Measurements from ENCODE around the gene STK17A.
A peak's percentile ranks its signal among the peaks of the same experiment; 100 is the strongest.

Gene STK17A

DNA sequence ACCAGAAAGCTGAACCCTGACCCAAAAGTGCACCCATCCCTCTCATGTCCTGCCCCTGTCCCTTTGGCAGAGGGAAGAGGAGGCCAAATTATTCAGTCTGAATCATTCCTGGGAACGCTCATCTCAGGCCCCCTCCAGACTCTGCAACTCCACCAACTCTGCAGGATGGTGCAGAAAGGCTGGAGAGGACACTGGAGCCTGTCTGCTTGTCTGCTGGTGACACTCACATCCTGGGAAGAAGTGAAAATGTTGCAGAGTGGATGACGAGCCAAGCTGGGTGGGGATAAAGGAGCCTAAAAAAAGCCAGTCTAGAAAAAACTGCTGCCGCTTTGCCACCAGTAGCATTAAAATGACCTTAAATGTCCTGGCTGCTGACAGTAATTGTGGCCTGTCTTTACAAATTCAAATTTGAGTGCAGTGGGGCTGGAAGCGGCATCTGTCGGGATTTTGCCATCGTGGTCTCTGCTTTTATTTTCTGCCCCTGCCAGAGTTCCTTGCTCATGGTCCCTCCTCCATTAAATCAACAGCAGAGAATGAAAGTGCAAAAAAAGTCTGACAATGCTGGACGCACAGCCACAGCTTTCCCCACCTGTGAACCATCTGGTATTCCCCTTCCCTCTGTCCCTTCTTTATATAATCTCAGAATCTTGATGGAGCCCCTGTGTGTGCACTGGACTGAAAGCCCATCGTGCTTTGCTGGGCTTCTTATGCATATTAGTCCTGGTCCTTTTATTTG, 63.9 kb downstream of the STK17A start:
- in situ Hi-C loops (cut with HindIII; ENCODE audit: low pct_ligation_motif_present, low pct_unique_long_range_greater_than_20kb, low sequenced_read_pairs): no loop called here
- no peak for DNase-seq

GRCh38 chr7:43647339-43647672, 64.4 kb downstream of the STK17A start:
- no peak for DNase-seq
- in situ Hi-C loops (cut with HindIII; ENCODE audit: low pct_ligation_motif_present, low pct_unique_long_range_greater_than_20kb, low sequenced_read_pairs): no loop called here

- in situ Hi-C loops (cut with HindIII; ENCODE audit: low pct_ligation_motif_present, low pct_unique_long_range_greater_than_20kb, low sequenced_read_pairs): no loop called here
- peak; percentile 93 for DNase-seq
Observed at GRCh38 chr7:43647673-43648472, 65.0 kb downstream of the STK17A start.

DNA sequence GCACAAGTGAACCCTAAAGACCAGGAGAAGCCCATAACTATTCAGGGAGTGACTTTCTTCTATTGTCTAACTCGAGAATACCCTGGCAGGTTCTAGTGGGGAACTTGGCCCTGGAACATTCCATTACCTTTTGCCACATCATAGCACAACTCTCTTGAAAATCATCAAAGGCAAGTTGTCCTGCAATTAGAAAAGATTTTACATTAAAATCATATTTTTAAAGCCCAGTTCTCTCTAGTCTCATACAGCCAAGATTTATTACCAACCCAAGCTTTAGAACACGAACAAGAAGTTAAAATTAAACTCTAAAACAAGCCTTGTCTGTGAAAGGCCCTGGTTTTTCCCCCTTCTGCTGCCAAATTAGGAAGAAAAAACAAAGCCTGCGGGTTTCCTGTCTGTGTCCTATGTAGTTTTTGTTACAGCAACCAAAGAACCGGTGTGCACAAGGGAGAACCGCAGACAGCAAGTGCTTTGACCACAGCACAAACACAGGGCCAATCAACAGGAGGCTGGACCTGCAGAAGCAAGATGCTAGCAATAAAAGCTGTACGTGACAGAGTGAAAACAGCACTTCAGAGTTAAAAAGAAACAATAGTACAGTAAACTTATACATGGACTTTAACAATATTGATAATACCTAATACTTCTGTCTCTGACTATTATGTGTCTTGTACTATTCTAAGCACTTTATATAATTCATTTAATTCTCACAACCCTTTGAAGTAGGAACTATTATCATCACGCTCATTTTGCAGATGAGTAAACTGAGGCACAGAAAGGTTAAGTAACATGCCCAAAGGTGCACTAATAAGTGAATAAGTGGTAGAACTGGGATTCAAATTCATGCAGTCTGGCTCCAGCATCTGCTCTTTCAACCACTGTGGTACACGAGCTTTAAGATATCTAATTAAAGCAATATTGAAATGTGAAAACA, 65.8 kb downstream of the STK17A start:
- in situ Hi-C loops (cut with HindIII; ENCODE audit: low pct_ligation_motif_present, low pct_unique_long_range_greater_than_20kb, low sequenced_read_pairs): no loop called here
- DNase-seq: peak; percentile 44

- in situ Hi-C loops (cut with HindIII; ENCODE audit: low pct_ligation_motif_present, low pct_unique_long_range_greater_than_20kb, low sequenced_read_pairs): no loop called here
- peak; percentile 35 for DNase-seq
Observed at GRCh38 chr7:43649755-43650274, 66.9 kb downstream of the STK17A start.

DNA sequence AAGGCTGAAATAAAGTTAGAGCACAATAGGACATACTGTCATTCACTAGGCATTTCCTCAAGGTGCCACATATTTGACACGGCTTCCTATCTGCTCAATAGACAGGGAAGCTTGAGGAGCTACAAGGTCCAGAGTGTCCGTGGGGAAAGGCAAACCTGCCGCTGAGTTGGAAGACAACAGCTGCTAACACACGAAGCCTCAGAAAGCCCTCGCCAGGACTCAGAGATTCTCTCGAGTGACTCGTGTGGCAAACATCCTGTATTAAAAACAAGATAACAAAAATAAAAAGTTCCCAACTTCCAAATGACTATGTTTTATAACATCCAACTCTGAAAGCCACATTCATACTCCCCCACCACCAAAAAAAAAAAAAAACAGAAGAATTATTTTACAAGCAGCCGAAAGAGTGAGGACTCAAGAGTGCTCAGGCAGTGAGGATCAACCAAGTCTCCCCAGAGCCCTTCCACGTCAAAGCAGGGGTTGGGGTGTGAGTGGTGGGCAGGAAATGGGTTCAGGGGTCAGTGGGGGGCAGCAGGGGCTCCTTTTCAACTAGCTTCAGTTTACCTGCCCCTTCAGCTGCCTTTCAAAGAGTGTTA, 67.6 kb downstream of the STK17A start:
- in situ Hi-C loops (cut with HindIII; ENCODE audit: low pct_ligation_motif_present, low pct_unique_long_range_greater_than_20kb, low sequenced_read_pairs): no loop called here
- DNase-seq: peak; percentile 59

- DNase-seq: no peak
- in situ Hi-C loops (cut with HindIII; ENCODE audit: low pct_ligation_motif_present, low pct_unique_long_range_greater_than_20kb, low sequenced_read_pairs): no loop called here
Observed at GRCh38 chr7:43652364-43652763, 69.5 kb downstream of the STK17A start.

DNA sequence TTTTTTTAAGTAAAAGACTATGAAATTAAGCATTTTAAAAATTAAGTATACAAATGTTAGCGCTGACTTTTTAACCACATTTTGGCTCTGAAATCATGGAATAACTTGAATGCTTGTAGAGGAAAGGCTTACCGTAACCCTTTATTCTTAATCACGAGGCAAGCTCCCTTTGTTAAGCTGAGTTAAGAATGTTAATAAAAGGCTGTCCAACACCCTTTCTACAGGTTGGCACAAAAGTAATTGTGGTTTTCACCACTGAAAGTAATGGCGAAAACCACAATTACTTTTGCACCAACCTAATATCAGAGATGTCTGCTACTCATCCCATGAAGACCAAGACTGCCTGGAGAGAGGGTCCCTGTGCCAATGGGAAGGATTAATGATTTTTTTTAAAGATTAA, 70.6 kb downstream of the STK17A start:
- in situ Hi-C loops (cut with HindIII; ENCODE audit: low pct_ligation_motif_present, low pct_unique_long_range_greater_than_20kb, low sequenced_read_pairs): no loop called here
- no peak for DNase-seq

DNA sequence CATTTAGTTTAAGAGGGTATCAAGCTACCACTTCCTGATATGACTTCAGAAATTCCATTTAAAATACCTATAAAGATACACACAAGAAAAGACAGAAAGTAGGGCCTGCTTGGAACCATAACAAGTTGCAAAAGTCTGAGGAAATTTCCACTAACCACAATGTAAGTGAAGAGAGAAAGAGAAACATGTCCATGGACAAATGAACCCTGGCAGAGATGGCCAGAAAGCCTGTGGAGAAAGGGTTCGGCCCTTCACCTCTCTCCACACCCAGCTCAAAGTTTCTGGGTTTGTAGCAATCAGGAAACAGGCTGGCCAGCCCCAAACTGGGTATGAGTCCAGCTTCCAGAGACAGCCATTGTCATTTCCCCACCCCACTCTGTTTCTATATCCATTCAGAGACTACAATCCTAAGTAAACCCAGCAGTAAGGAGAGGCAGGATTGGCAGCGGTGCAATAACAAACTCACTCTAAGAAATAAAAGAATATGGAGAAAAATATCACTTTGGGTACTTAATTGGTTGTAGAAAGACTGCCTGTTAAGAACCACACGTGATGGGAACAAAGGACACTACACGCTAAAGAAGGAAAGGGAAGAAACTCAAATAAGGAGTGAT, 71.1 kb downstream of the STK17A start:
- in situ Hi-C loops (cut with HindIII; ENCODE audit: low pct_ligation_motif_present, low pct_unique_long_range_greater_than_20kb, low sequenced_read_pairs): no loop called here
- DNase-seq: no peak

DNA sequence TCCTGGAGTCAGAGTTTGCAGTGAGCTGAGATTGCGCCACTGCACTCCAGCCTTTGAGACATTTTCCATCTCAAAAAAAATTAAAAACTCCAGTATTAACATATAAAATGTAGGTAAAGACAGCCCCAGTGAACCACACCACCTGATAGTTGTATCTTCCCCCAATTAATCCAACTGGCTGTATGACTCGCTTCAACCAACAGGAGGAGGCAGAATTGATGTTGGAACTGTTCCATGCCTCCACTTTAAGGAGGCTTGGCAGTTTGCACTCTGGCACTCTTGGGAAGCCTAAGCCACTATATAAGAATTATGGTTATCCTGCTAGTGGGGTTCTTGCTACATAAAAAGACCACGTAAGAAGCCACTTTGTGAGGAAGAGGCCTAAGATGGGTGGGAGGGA, 72.7 kb downstream of the STK17A start:
- in situ Hi-C loops (cut with HindIII; ENCODE audit: low pct_ligation_motif_present, low pct_unique_long_range_greater_than_20kb, low sequenced_read_pairs): no loop called here
- DNase-seq: no peak

DNA sequence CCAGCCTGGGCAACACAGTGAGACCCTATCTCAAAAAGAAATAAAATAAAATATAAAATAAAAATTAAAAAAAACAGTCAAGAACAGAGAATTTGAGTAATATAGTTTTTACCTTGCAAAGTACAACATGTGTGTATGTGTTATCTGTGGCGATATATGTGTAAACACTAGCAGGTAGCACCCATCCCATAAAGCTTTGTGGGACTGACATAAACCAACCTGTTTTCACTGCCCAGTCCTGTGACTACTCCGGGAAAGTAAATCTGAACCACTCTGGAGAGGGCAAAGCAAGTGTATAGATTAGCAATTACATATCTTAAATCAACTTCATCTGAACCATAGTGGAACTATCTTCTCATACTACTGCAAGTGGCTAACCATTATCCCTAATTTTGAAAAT, 74.1 kb downstream of the STK17A start:
- no peak for DNase-seq
- in situ Hi-C loops (cut with HindIII; ENCODE audit: low pct_ligation_motif_present, low pct_unique_long_range_greater_than_20kb, low sequenced_read_pairs): no loop called here

DNA sequence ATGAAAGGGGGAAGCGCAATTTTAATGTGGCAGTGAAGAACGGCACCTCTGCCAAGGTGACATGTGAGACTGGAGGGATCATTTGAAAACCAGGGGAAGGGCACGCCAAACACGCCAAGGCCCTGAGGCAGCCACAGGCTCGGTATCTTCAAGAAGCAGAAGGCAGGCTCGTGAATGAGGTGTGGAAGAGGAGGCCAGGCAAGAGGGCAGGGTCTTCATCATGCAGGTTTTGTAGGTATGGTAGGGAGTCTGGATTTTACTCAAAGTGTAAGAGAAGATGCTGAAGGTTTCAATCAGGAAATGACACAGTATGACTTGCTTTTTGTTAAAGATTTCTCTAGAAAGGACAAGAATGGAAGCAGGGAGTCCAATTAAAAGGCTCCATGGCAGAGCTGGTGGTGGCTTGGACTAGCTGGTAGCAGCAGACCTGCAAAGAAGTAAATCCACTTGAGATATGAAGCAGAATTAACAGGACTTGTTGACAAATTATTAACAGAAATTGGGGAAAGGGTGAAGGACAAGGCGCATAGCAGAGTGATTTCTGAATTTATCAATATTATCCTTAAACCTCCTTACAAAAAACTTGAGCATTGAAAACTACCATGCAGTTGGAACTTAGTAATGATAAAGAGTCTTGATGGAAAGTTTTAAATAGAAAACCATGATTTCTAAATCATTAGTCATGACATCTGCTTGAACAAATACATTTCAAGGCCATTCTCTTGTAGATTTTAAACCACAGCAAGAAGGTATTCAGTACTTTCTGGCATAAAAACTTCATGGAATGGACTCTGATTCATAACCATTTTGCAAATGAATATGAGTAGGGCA, 76.0 kb downstream of the STK17A start:
- in situ Hi-C loops (cut with HindIII; ENCODE audit: low pct_ligation_motif_present, low pct_unique_long_range_greater_than_20kb, low sequenced_read_pairs): no loop called here
- peak; percentile 72 for DNase-seq

- DNase-seq: no peak
- in situ Hi-C loops (cut with HindIII; ENCODE audit: low pct_ligation_motif_present, low pct_unique_long_range_greater_than_20kb, low sequenced_read_pairs): no loop called here
Observed at GRCh38 chr7:43659549-43659896, 76.6 kb downstream of the STK17A start.

DNA sequence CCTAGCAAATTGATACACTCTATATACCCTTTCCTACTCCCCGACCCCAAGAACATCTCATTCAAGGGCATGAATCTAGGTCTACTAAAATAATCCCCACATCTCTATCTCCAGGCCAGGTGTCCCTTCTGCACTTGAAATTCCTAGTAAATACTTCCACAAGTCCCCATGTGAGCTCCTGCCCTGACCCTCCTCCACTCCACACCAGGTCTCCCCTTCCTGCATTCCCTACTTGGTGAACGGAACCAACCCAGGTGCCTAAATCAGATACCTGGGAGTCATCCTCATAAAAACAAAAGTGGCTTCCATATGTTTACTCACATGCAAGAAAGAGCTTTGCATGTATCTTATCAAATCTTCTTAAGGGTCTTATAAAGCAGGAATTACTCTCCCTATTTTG, 77.2 kb downstream of the STK17A start:
- DNase-seq: no peak
- in situ Hi-C loops (cut with HindIII; ENCODE audit: low pct_ligation_motif_present, low pct_unique_long_range_greater_than_20kb, low sequenced_read_pairs): no loop called here

DNA sequence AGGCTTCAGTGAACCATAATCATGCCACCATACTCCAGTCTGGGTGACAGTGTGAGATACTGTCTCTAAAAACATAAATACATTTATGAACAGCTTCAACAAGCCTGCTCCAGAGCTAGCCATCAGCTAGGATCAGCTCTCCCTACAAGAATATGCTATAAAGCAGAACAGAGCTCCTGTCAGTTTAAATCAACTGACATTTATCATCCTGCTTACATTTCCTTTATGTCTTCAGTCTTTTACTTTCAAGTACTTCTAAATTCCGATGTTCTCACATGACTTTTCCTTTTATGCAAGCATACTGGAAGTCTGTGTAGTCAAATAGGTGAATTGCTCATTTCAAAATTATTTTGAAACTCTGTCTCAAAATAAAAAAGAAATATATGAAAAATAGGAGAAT, 81.8 kb downstream of the STK17A start:
- in situ Hi-C loops (cut with HindIII; ENCODE audit: low pct_ligation_motif_present, low pct_unique_long_range_greater_than_20kb, low sequenced_read_pairs): no loop called here
- DNase-seq: no peak

GRCh38 chr7:43666938-43667337, 84.0 kb downstream of the STK17A start:
- in situ Hi-C loops (cut with HindIII; ENCODE audit: low pct_ligation_motif_present, low pct_unique_long_range_greater_than_20kb, low sequenced_read_pairs): no loop called here
- DNase-seq: no peak

DNA sequence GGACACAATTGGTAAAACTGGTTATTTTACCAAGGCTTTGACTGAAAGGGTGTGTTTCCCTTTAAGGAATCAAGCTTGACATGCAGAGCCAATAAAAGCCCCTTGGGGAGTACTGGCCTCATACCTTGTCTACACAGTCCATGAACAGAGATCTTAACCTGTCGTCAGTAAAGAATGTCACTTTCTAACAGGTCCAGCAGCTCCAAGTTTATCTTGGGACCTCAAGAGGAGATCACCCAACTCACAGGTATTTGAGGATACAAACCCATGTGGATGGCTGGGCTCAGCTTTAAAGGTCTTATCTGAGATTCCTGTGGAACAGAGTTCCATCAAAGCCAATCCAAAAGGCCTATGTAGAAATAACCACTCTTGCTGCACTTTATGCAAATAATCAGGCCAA, 85.1 kb downstream of the STK17A start:
- no peak for DNase-seq
- in situ Hi-C loops (cut with HindIII; ENCODE audit: low pct_ligation_motif_present, low pct_unique_long_range_greater_than_20kb, low sequenced_read_pairs): no loop called here
